Measurements from ENCODE around the gene PAPOLG. TPM values are rescaled to one million over a fixed set of nuclear protein-coding genes. Genes with fewer than 3 reads are reported as not detected.
A peak's percentile ranks its signal among the peaks of the same experiment; 100 is the strongest.

The PAPOLG gene
- total and polyA plus RNA-seq, 2 of the 13 experiments (the other 11 are each of a cell fraction or from before 2014, with no cell fraction given): 10.1 to 10.4 TPM

GRCh38 chr2:60756097-60757087 is at the start of gene PAPOLG (continued):
- peak; percentile 43; the same call in 1 of the 2 replicates for TF ChIP-seq UBTF (CRISPR knock-in tag; IDR thresholded peaks at IDR 0.05)
- TF ChIP-seq, protein P1, sequence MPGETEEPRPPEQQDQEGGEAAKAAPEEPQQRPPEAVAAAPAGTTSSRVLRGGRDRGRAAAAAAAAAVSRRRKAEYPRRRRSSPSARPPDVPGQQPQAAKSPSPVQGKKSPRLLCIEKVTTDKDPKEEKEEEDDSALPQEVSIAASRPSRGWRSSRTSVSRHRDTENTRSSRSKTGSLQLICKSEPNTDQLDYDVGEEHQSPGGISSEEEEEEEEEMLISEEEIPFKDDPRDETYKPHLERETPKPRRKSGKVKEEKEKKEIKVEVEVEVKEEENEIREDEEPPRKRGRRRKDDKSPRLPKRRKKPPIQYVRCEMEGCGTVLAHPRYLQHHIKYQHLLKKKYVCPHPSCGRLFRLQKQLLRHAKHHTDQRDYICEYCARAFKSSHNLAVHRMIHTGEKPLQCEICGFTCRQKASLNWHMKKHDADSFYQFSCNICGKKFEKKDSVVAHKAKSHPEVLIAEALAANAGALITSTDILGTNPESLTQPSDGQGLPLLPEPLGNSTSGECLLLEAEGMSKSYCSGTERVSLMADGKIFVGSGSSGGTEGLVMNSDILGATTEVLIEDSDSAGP (CRISPR knock-in tag; IDR thresholded peaks at IDR 0.05; ENCODE audit: borderline replicate concordance): peak; percentile 66; the same call in 1 of the 2 replicates
- TF ChIP-seq NFKBIZ (CRISPR knock-in tag; IDR thresholded peaks at IDR 0.05): 0 out of 2 replicates have a peak, but pooled peaks have one; percentile 8
- TF ChIP-seq STAG1 (CRISPR knock-in tag; IDR thresholded peaks at IDR 0.05): no peak
- no peak for TF ChIP-seq ZBTB7A (CRISPR knock-in tag; IDR thresholded peaks at IDR 0.05)
- peak; percentile 94 for TF ChIP-seq ASH2L (IDR thresholded peaks at IDR 0.05; ENCODE audit: insufficient read length, low read depth, low read length)
- TF ChIP-seq ZNF678 (CRISPR knock-in tag; IDR thresholded peaks at IDR 0.05): no peak
- TF ChIP-seq SRSF4 (IDR thresholded peaks at IDR 0.05; ENCODE audit: low read depth, low read length, poor library complexity, severe bottlenecking): no peak
- TF ChIP-seq CHD4 (IDR thresholded peaks at IDR 0.05; ENCODE audit: borderline replicate concordance, low read length): no peak
- TF ChIP-seq ZNF768 (CRISPR knock-in tag; IDR thresholded peaks at IDR 0.05): no peak
- no peak; the same call in 1 of the 2 replicates for TF ChIP-seq RARA (CRISPR knock-in tag; IDR thresholded peaks at IDR 0.05)
- TF ChIP-seq SMC3 (IDR thresholded peaks at IDR 0.05; ENCODE audit: low read length): no peak
- TF ChIP-seq ZNF44 (CRISPR knock-in tag; IDR thresholded peaks at IDR 0.05): no peak
- TF ChIP-seq RFXANK (CRISPR knock-in tag; IDR thresholded peaks at IDR 0.05): no peak
- TF ChIP-seq, protein P2, sequence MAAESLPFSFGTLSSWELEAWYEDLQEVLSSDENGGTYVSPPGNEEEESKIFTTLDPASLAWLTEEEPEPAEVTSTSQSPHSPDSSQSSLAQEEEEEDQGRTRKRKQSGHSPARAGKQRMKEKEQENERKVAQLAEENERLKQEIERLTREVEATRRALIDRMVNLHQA (CRISPR knock-in tag; IDR thresholded peaks at IDR 0.05): no peak
- TF ChIP-seq GFI1 (CRISPR knock-in tag; IDR thresholded peaks at IDR 0.05; ENCODE audit: borderline replicate concordance): no peak
- no peak for TF ChIP-seq ZFP36L1 (CRISPR knock-in tag; IDR thresholded peaks at IDR 0.05)
- peak; percentile 83 for TF ChIP-seq HOXA3 (CRISPR knock-in tag; IDR thresholded peaks at IDR 0.05)
- TF ChIP-seq SPEN (CRISPR knock-in tag; IDR thresholded peaks at IDR 0.05; ENCODE audit: low read depth): no peak
- peak; percentile 88 for TF ChIP-seq TGIF2 (CRISPR knock-in tag; IDR thresholded peaks at IDR 0.05)
- 0 out of 2 replicates have a peak, but pooled peaks have one; percentile 31 for TF ChIP-seq ISL2 (CRISPR knock-in tag; IDR thresholded peaks at IDR 0.05)
- no peak for TF ChIP-seq NONO (IDR thresholded peaks at IDR 0.05)
- TF ChIP-seq NONO (CRISPR knock-in tag; conservative IDR thresholded peaks at IDR 0.05): peak; percentile 73
- TF ChIP-seq FOXJ3 (CRISPR knock-in tag; IDR thresholded peaks at IDR 0.05; ENCODE audit: borderline replicate concordance): no peak
- TF ChIP-seq MAF1 (CRISPR knock-in tag; IDR thresholded peaks at IDR 0.05; ENCODE audit: borderline replicate concordance): no peak
- TF ChIP-seq RXRB (CRISPR knock-in tag; IDR thresholded peaks at IDR 0.05; ENCODE audit: borderline replicate concordance): no peak
- peak; percentile 42 for TF ChIP-seq ZC3H13 (CRISPR knock-in tag; IDR thresholded peaks at IDR 0.05)
- TF ChIP-seq HNRNPH1 (optimal IDR thresholded peaks at IDR 0.05; ENCODE audit: low read depth, low read length): no peak

Measured in HepG2 (cell line).